GM23338 (cell line): ENCODE measurements around the gene CACNB4. TPM values are rescaled to one million over a fixed set of nuclear protein-coding genes. Genes with fewer than 3 reads are reported as not detected.

ENCODE experiments used
- ATAC-seq: fragments of 200-7000 bp; cut with Tn5 transposase; 3 replicates; pipeline ENCODE4 v1.9.1; 2020
- DNase-seq: peaks from one replicate; pipeline ENCODE4 v3.0.0-alpha.2; 2015; ENCODE audit warnings: low spot score
- H2AFZ ChIP-seq: fragments of 200-600 bp; sonication (generic); 2 replicates; pipeline ENCODE4 v1.8.0; 2016; ENCODE audit warnings: antibody characterized with exemption, mild to moderate bottlenecking, moderate library complexity
- H3F3A ChIP-seq: fragments of 200-600 bp; sonication (generic); replicated peaks from 2 replicates; pipeline ENCODE4 v1.8.0; 2017; ENCODE audit warnings: antibody characterized with exemption, mixed run types, low read depth
- H3K27ac ChIP-seq: fragments of 200-600 bp; sonication (generic); 2 replicates; pipeline ENCODE4 v1.6.1; 2016; ENCODE audit warnings: low read depth
- H3K27me3 ChIP-seq: fragments of 200-600 bp; sonication (generic); 2 replicates; pipeline ENCODE4 v1.8.0; 2016; ENCODE audit warnings: mild to moderate bottlenecking, mixed run types, moderate library complexity; ENCODE audit not compliant: insufficient read depth
- H3K36me3 ChIP-seq: fragments of 200-600 bp; sonication (generic); 2 replicates; pipeline ENCODE4 v1.8.0; 2016; ENCODE audit warnings: mild to moderate bottlenecking; ENCODE audit not compliant: insufficient read depth
- H3K4me1 ChIP-seq: fragments of 200-600 bp; sonication (generic); 2 replicates; pipeline ENCODE4 v1.8.0; 2016; ENCODE audit warnings: mild to moderate bottlenecking, moderate library complexity; ENCODE audit not compliant: insufficient read depth
- H3K4me2 ChIP-seq: fragments of 200-600 bp; sonication (generic); 2 replicates; pipeline ENCODE4 v1.7.1; 2017; ENCODE audit warnings: mixed run types
- H3K4me3 ChIP-seq: fragments of 200-600 bp; sonication (generic); 2 replicates; pipeline ENCODE4 v1.6.1; 2016; ENCODE audit warnings: mixed run types
- H3K79me2 ChIP-seq: fragments of 200-600 bp; sonication (generic); replicated peaks from 2 replicates; pipeline ENCODE4 v1.8.0; 2017; ENCODE audit warnings: mild to moderate bottlenecking; ENCODE audit not compliant: insufficient read depth
- H3K9me2 ChIP-seq: fragments of 200-600 bp; sonication (generic); 2 replicates; pipeline ENCODE4 v1.8.0; 2017; ENCODE audit not compliant: insufficient read depth
- H4K20me1 ChIP-seq: fragments of 200-600 bp; sonication (generic); replicated peaks from 2 replicates; pipeline ENCODE4 v1.8.0; 2017; ENCODE audit warnings: mild to moderate bottlenecking; ENCODE audit not compliant: insufficient read depth
- H3K27ac Mint-ChIP-seq: 2 replicates; pipeline ENCODE4 v1.8.0; 2020; ENCODE audit warnings: inconsistent platforms, mild to moderate bottlenecking, moderate library complexity, mixed read lengths
- H3K27me3 Mint-ChIP-seq: 3 replicates; pipeline ENCODE4 v1.8.0; 2022; ENCODE audit warnings: low read depth, mild to moderate bottlenecking, moderate library complexity, mixed read lengths, inconsistent platforms; ENCODE audit not compliant: insufficient read depth, poor library complexity
- H3K36me3 Mint-ChIP-seq: 3 replicates; pipeline ENCODE4 v1.8.0; 2021; ENCODE audit warnings: low read depth, mild to moderate bottlenecking, inconsistent platforms, moderate library complexity, mixed read lengths
- H3K4me1 Mint-ChIP-seq: 3 replicates; pipeline ENCODE4 v1.8.0; 2020; ENCODE audit warnings: mild to moderate bottlenecking, inconsistent platforms, mixed read lengths
- H3K4me3 Mint-ChIP-seq: 3 replicates; pipeline ENCODE4 v1.8.0; 2021; ENCODE audit warnings: moderate library complexity, mild to moderate bottlenecking, inconsistent platforms, mixed read lengths
- H3K9me3 Mint-ChIP-seq: 3 replicates; pipeline ENCODE4 v1.8.0; 2020; ENCODE audit warnings: moderate library complexity, mild to moderate bottlenecking, inconsistent platforms, mixed read lengths
- CTCF ChIP-seq, 2 experiments: fragments of 200-600 bp in 1 of 2; sonication (generic) in 1 of 2; conservative IDR thresholded peaks; 2 replicates each; pipeline versions ENCODE4 v1.5.1 to v1.6.1; 2016 to 2017; ENCODE audit warnings: antibody characterized with exemption in 2 of 2, low read depth in 2 of 2, mild to moderate bottlenecking in 2 of 2, moderate library complexity in 1 of 2
- EZH2 ChIP-seq: fragments of 200-600 bp; sonication (generic); IDR thresholded peaks from one replicate; pipeline ENCODE4 v1.8.0; 2017; ENCODE audit warnings: antibody characterized with exemption, mild to moderate bottlenecking, low read depth; ENCODE audit not compliant: unreplicated experiment
- EZH2phosphoT487 ChIP-seq: fragments of 200-600 bp; sonication (generic); IDR thresholded peaks from one replicate; pipeline ENCODE4 v1.8.1; 2018; ENCODE audit warnings: antibody characterized with exemption; ENCODE audit not compliant: unreplicated experiment
- JUNB ChIP-seq: IDR thresholded peaks from one replicate; pipeline ENCODE4 v1.6.1; 2016; ENCODE audit warnings: antibody characterized with exemption; ENCODE audit not compliant: unreplicated experiment
- POLR2AphosphoS5 ChIP-seq: IDR thresholded peaks from 2 replicates; pipeline ENCODE4 v1.6.1; 2016; ENCODE audit warnings: antibody characterized with exemption, low read depth
- ZNF114 ChIP-seq: fragments of 250-450 bp; sonication (Bioruptor Pico); IDR thresholded peaks from 2 replicates; pipeline ENCODE4 v1.5.0; 2020; ENCODE audit warnings: mild to moderate bottlenecking, moderate library complexity
- ZNF331 ChIP-seq: fragments of 250-450 bp; sonication (Bioruptor Pico); IDR thresholded peaks from 2 replicates; pipeline ENCODE4 v1.5.0; 2020; ENCODE audit warnings: low read depth, mild to moderate bottlenecking, moderate library complexity
- polyA plus RNA-seq: library from polyadenylated mRNA; unstranded; fragments of >200 nt; fragmentation: Nextera tagmentation; extraction: Ambion mirVana; gene quantifications from 2 replicates; pipeline ENCODE4 v1.2.1, GENCODE V29; 2016
- total RNA-seq: library from RNA; depleted of rRNA; stranded (reverse); fragments of >200 nt; shearing (Covaris generic); gene quantifications from 2 replicates; pipeline ENCODE4 v1.2.3, GENCODE V29; 2014
- TF ChIP-seq, protein P1 (sequence below): fragments of 250-450 bp; sonication (Bioruptor Pico); IDR thresholded peaks from 2 replicates; pipeline ENCODE4 v1.5.0; 2020; ENCODE audit warnings: mild to moderate bottlenecking, moderate library complexity

Gene CACNB4
- total and polyA plus RNA-seq, 2 experiments from 2014 or later: 4.0 to 9.8 TPM

- Histone ChIP-seq H3K27ac (no peak overlapping the region), H3K79me2 (no peaks in the 10 kb centered on the region), H3K9me2 (no peaks in the 10 kb centered on the region), H2AFZ (no peak overlapping the region), H3F3A (no peaks in the 10 kb centered on the region), H4K20me1 (no peaks in the 10 kb centered on the region), H3K27me3 (no peaks in the 10 kb centered on the region), H3K36me3 (no peaks in the 10 kb centered on the region), H3K4me2 (no peak overlapping the region), H3K4me3 (no peak overlapping the region), H3K4me1 (no peaks in the 10 kb centered on the region)
- Mint-ChIP-seq H3K9me3 (no peaks in the 10 kb centered on the region), H3K27me3 (no peaks in the 10 kb centered on the region), H3K4me1 (no peaks in the 10 kb centered on the region), H3K27ac (no peak overlapping the region), H3K36me3 (no peaks in the 10 kb centered on the region), H3K4me3 (no peak overlapping the region)
- no peak for ATAC-seq
- DNase-seq: no peak
- TF ChIP-seq CTCF (conservative IDR thresholded peaks at IDR 0.05; ENCODE audit: low read depth in 2 of 2) (no peak), EZH2 (no peak), JUNB (no peak), ZNF114 (CRISPR knock-in tag) (no peak), ZNF331 (CRISPR knock-in tag) (no peak), EZH2phosphoT487 (no peak), POLR2AphosphoS5 (no peak)
- TF ChIP-seq, protein P1, sequence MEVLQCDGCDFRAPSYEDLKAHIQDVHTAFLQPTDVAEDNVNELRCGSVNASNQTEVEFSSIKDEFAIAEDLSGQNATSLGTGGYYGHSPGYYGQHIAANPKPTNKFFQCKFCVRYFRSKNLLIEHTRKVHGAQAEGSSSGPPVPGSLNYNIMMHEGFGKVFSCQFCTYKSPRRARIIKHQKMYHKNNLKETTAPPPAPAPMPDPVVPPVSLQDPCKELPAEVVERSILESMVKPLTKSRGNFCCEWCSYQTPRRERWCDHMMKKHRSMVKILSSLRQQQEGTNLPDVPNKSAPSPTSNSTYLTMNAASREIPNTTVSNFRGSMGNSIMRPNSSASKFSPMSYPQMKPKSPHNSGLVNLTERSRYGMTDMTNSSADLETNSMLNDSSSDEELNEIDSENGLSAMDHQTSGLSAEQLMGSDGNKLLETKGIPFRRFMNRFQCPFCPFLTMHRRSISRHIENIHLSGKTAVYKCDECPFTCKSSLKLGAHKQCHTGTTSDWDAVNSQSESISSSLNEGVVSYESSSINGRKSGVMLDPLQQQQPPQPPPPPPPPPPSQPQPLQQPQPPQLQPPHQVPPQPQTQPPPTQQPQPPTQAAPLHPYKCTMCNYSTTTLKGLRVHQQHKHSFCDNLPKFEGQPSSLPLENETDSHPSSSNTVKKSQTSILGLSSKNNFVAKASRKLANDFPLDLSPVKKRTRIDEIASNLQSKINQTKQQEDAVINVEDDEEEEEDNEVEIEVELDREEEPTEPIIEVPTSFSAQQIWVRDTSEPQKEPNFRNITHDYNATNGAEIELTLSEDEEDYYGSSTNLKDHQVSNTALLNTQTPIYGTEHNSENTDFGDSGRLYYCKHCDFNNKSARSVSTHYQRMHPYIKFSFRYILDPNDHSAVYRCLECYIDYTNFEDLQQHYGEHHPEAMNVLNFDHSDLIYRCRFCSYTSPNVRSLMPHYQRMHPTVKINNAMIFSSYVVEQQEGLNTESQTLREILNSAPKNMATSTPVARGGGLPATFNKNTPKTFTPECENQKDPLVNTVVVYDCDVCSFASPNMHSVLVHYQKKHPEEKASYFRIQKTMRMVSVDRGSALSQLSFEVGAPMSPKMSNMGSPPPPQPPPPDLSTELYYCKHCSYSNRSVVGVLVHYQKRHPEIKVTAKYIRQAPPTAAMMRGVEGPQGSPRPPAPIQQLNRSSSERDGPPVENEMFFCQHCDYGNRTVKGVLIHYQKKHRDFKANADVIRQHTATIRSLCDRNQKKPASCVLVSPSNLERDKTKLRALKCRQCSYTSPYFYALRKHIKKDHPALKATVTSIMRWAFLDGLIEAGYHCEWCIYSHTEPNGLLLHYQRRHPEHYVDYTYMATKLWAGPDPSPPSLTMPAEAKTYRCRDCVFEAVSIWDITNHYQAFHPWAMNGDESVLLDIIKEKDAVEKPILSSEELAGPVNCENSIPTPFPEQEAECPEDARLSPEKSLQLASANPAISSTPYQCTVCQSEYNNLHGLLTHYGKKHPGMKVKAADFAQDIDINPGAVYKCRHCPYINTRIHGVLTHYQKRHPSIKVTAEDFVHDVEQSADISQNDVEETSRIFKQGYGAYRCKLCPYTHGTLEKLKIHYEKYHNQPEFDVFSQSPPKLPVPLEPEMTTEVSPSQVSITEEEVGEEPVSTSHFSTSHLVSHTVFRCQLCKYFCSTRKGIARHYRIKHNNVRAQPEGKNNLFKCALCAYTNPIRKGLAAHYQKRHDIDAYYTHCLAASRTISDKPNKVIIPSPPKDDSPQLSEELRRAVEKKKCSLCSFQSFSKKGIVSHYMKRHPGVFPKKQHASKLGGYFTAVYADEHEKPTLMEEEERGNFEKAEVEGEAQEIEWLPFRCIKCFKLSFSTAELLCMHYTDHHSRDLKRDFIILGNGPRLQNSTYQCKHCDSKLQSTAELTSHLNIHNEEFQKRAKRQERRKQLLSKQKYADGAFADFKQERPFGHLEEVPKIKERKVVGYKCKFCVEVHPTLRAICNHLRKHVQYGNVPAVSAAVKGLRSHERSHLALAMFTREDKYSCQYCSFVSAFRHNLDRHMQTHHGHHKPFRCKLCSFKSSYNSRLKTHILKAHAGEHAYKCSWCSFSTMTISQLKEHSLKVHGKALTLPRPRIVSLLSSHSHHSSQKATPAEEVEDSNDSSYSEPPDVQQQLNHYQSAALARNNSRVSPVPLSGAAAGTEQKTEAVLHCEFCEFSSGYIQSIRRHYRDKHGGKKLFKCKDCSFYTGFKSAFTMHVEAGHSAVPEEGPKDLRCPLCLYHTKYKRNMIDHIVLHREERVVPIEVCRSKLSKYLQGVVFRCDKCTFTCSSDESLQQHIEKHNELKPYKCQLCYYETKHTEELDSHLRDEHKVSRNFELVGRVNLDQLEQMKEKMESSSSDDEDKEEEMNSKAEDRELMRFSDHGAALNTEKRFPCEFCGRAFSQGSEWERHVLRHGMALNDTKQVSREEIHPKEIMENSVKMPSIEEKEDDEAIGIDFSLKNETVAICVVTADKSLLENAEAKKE (CRISPR knock-in tag): no peak
These were observed 211.7 kb downstream of the CACNB4 start for GRCh38 chr2:151887164-151887563.
